NB4 (cell line): Measurements from ENCODE around the gene AGO4.

Source experiments
- DNase-seq: peaks from one replicate; pipeline ENCODE4 v3.0.0; 2010; ENCODE audit warnings: low read depth
- H3K4me3 ChIP-seq: one replicate; pipeline ENCODE4 v1.5.1; 2011; ENCODE audit warnings: mild to moderate bottlenecking, low read depth, low read length, moderate library complexity
- CTCF ChIP-seq: IDR thresholded peaks from one replicate; pipeline ENCODE4 v1.5.1; 2012; ENCODE audit warnings: low read depth, low read length
- MAX ChIP-seq: IDR thresholded peaks from 2 replicates; pipeline ENCODE4 v1.6.1; 2011; ENCODE audit warnings: low read depth, low read length
- MYC ChIP-seq: IDR thresholded peaks from 2 replicates; pipeline ENCODE4 v1.6.1; 2011; ENCODE audit warnings: low read depth, low read length
- POLR2A ChIP-seq: IDR thresholded peaks from 2 replicates; pipeline ENCODE4 v1.6.1; 2011; ENCODE audit warnings: mild to moderate bottlenecking; ENCODE audit not compliant: insufficient read length; ENCODE audit errors: extremely low read depth

Gene AGO4

GRCh38 chr1:35882586-35882944 is 74.7 kb downstream of the AGO4 start:
- DNase-seq: no peak
- no peak overlapping the region for H3K4me3 ChIP-seq
- no peak for TF ChIP-seq CTCF
- no peak for TF ChIP-seq MYC
- TF ChIP-seq MAX: no peak
- no peak for TF ChIP-seq POLR2A

GRCh38 chr1:35882945-35883634 is 75.3 kb downstream of the AGO4 start, which contains the start of gene AGO1:
AGO1 (plus strand) TSS chr1:35883209; CDS start chr1:35883422, 213 bp downstream.
- peak; percentile 95 for DNase-seq
- peak; percentile 83 for TF ChIP-seq POLR2A
- TF ChIP-seq CTCF: peak; percentile 74
- peak; percentile 59; the same call in 1 of the 2 replicates for TF ChIP-seq MYC
- peak; percentile 42; the same call in 1 of the 2 replicates for TF ChIP-seq MAX
- peak within 1 kb of the TSS; percentile 90 for H3K4me3 ChIP-seq

GRCh38 chr1:35883635-35884101 is 75.9 kb downstream of the AGO4 start:
- DNase-seq: peak; percentile 43
- peak overlapping the region; percentile 90 for H3K4me3 ChIP-seq
- TF ChIP-seq POLR2A (no peak), CTCF (no peak), MAX (no peak), MYC (no peak)

GRCh38 chr1:35884934-35885333 is 77.1 kb downstream of the AGO4 start:
- no peak overlapping the region for H3K4me3 ChIP-seq
- TF ChIP-seq MAX: no peak
- no peak for TF ChIP-seq MYC
- TF ChIP-seq CTCF: no peak
- no peak for TF ChIP-seq POLR2A
- peak; percentile 23 for DNase-seq

- no peak overlapping the region for H3K4me3 ChIP-seq
- peak; percentile 18 for DNase-seq
- TF ChIP-seq CTCF: no peak
- TF ChIP-seq MAX: no peak
- no peak for TF ChIP-seq MYC
- TF ChIP-seq POLR2A: no peak
Measured at GRCh38 chr1:35885961-35886558, 78.2 kb downstream of the AGO4 start.
